K562 (cell line): ENCODE data around the gene TRIM38. TPM values are rescaled to one million over a fixed set of nuclear protein-coding genes. Genes with fewer than 3 reads are reported as not detected.

Source experiments
- ARHGAP35 ChIP-seq: fragments of 450-650 bp; IDR thresholded peaks from 2 replicates; pipeline ENCODE4 v1.6.1; 2018; ENCODE audit not compliant: partially characterized antibody
- ARNT ChIP-seq, 2 experiments: fragments of 450-650 bp; IDR thresholded peaks; 2 replicates each; pipeline ENCODE4 v1.6.1; 2016; ENCODE audit warnings: mild to moderate bottlenecking in 1 of 2
- CHD2 ChIP-seq: IDR thresholded peaks from 2 replicates; pipeline ENCODE4 v1.6.1; 2011; ENCODE audit warnings: low read depth, low read length
- ELF2 ChIP-seq: fragments of 250-450 bp; sonication (Bioruptor Pico); IDR thresholded peaks from 2 replicates; pipeline ENCODE4 v1.5.0; 2021; ENCODE audit warnings: mild to moderate bottlenecking
- ETV5 ChIP-seq: sonication (generic); formaldehyde crosslinking; IDR thresholded peaks from 2 replicates; pipeline ENCODE4 v1.4.0; 2020; ENCODE audit warnings: low read depth, mild to moderate bottlenecking, missing genetic modification reagents
- HNRNPL ChIP-seq: fragments of 200-400 bp; formaldehyde crosslinking; IDR thresholded peaks from 2 replicates; pipeline ENCODE4 v1.6.1; 2017; ENCODE audit warnings: low read depth, mild to moderate bottlenecking, low read length
- KDM4B ChIP-seq, 2 experiments: fragments of 450-650 bp in 1 of 2; sonication (generic) in 1 of 2; IDR thresholded peaks; 2 replicates each; pipeline ENCODE4 v1.6.1; 2016 to 2017; ENCODE audit warnings: borderline replicate concordance in 2 of 2, antibody characterized with exemption in 1 of 2, low read depth in 1 of 2, mild to moderate bottlenecking in 1 of 2
- RUNX1 ChIP-seq: sonication (generic); IDR thresholded peaks from 2 replicates; pipeline ENCODE4 v1.6.1; 2016; ENCODE audit warnings: antibody characterized with exemption, low read depth
- THAP12 ChIP-seq: fragments of 250-450 bp; sonication (Bioruptor Pico); IDR thresholded peaks from 2 replicates; pipeline ENCODE4 v1.9.0; 2021; ENCODE audit warnings: mild to moderate bottlenecking, inconsistent platforms
- WHSC1 ChIP-seq: IDR thresholded peaks from one replicate; pipeline ENCODE4 v1.6.1; 2012; ENCODE audit warnings: low read length, control low read depth, inconsistent platforms
- ZNF311 ChIP-seq: fragments of 250-450 bp; sonication (Bioruptor Pico); IDR thresholded peaks from 2 replicates; pipeline ENCODE4 v1.4.0; 2020; ENCODE audit warnings: mild to moderate bottlenecking, moderate library complexity
- ZNF696 ChIP-seq: fragments of 250-450 bp; sonication (Bioruptor Pico); conservative IDR thresholded peaks from 2 replicates; pipeline ENCODE4 v1.4.0; 2020; ENCODE audit warnings: mild to moderate bottlenecking, moderate library complexity
- polyA plus RNA-seq, 8 experiments: library from polyadenylated mRNA; depleted of rRNA in 4 of 8; stranded (reverse) in 5 of 8; unstranded in 3 of 8; fragments of >200 nt; fragmentation: Nextera tagmentation in 2 of 8; fragmentation: Illumina TruSeq in 1 of 8; extraction: Ambion mirVana in 2 of 8; extraction: Trizol in 1 of 8; gene quantifications; 2 replicates each; pipeline versions ENCODE4 v1.2.1 to v1.2.3, GENCODE V29; 2011 to 2014; ENCODE audit warnings: inconsistent platforms in 1 of 8, missing spikeins in 1 of 8
- total RNA-seq, 7 experiments: library from RNA; depleted of rRNA in 6 of 7; stranded (reverse); fragments of >200 nt in 6 of 7; fragmentation: Illumina TruSeq in 2 of 7; extraction: Trizol in 2 of 7; gene quantifications; 2 replicates each; pipeline versions ENCODE4 v1.2.1 to v1.2.3, GENCODE V29; 2011 to 2021; ENCODE audit warnings: low replicate concordance in 1 of 7
- TF ChIP-seq, protein P1 (sequence below), 2 experiments: fragments of 450-650 bp in 1 of 2; sonication (generic) in 1 of 2; formaldehyde crosslinking; conservative IDR thresholded peaks; 2 replicates each; pipeline versions ENCODE4 v1.4.0 to v1.8.1; 2020 to 2022; ENCODE audit warnings: mild to moderate bottlenecking in 1 of 2, missing genetic modification reagents in 1 of 2
- TF ChIP-seq, protein P2 (sequence below): sonication (generic); formaldehyde crosslinking; IDR thresholded peaks from 2 replicates; pipeline ENCODE4 v1.8.0; 2022; ENCODE audit warnings: missing genetic modification reagents, mild to moderate bottlenecking, moderate library complexity, borderline replicate concordance
- TF ChIP-seq, protein P3 (sequence below): fragments of 200-800 bp; sonication (Bioruptor generic); IDR thresholded peaks from 2 replicates; pipeline ENCODE4 v1.6.1; 2016; ENCODE audit warnings: missing genetic modification characterization, missing compliant biosample characterization
- TF ChIP-seq, protein P4 (sequence below): IDR thresholded peaks from 2 replicates; pipeline ENCODE4 v1.6.1; 2016; ENCODE audit warnings: missing genetic modification characterization, missing compliant biosample characterization

TRIM38 gene
- total and polyA plus RNA-seq, 9 of the 15 experiments (the other 6 are each of a cell fraction or from before 2014, with no cell fraction given), result 1.7 to 6.7 (median 6.3) TPM

GRCh38 chr6:26028746-26029569 is 66.4 kb downstream of the TRIM38 start (continued):
- TF ChIP-seq, protein P1, sequence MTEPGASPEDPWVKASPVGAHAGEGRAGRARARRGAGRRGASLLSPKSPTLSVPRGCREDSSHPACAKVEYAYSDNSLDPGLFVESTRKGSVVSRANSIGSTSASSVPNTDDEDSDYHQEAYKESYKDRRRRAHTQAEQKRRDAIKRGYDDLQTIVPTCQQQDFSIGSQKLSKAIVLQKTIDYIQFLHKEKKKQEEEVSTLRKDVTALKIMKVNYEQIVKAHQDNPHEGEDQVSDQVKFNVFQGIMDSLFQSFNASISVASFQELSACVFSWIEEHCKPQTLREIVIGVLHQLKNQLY (CRISPR knock-in tag; conservative IDR thresholded peaks at IDR 0.05), result no peak
- no peak for TF ChIP-seq HNRNPL
- no peak; the same call in 1 of the 2 replicates for TF ChIP-seq ELF2 (CRISPR knock-in tag)
- TF ChIP-seq, protein P2, sequence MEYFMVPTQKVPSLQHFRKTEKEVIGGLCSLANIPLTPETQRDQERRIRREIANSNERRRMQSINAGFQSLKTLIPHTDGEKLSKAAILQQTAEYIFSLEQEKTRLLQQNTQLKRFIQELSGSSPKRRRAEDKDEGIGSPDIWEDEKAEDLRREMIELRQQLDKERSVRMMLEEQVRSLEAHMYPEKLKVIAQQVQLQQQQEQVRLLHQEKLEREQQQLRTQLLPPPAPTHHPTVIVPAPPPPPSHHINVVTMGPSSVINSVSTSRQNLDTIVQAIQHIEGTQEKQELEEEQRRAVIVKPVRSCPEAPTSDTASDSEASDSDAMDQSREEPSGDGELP, result no peak
- TF ChIP-seq RUNX1, result no peak
- TF ChIP-seq ZNF696 (CRISPR knock-in tag), result no peak
- TF ChIP-seq CHD2, result no peak
- TF ChIP-seq, protein P3, sequence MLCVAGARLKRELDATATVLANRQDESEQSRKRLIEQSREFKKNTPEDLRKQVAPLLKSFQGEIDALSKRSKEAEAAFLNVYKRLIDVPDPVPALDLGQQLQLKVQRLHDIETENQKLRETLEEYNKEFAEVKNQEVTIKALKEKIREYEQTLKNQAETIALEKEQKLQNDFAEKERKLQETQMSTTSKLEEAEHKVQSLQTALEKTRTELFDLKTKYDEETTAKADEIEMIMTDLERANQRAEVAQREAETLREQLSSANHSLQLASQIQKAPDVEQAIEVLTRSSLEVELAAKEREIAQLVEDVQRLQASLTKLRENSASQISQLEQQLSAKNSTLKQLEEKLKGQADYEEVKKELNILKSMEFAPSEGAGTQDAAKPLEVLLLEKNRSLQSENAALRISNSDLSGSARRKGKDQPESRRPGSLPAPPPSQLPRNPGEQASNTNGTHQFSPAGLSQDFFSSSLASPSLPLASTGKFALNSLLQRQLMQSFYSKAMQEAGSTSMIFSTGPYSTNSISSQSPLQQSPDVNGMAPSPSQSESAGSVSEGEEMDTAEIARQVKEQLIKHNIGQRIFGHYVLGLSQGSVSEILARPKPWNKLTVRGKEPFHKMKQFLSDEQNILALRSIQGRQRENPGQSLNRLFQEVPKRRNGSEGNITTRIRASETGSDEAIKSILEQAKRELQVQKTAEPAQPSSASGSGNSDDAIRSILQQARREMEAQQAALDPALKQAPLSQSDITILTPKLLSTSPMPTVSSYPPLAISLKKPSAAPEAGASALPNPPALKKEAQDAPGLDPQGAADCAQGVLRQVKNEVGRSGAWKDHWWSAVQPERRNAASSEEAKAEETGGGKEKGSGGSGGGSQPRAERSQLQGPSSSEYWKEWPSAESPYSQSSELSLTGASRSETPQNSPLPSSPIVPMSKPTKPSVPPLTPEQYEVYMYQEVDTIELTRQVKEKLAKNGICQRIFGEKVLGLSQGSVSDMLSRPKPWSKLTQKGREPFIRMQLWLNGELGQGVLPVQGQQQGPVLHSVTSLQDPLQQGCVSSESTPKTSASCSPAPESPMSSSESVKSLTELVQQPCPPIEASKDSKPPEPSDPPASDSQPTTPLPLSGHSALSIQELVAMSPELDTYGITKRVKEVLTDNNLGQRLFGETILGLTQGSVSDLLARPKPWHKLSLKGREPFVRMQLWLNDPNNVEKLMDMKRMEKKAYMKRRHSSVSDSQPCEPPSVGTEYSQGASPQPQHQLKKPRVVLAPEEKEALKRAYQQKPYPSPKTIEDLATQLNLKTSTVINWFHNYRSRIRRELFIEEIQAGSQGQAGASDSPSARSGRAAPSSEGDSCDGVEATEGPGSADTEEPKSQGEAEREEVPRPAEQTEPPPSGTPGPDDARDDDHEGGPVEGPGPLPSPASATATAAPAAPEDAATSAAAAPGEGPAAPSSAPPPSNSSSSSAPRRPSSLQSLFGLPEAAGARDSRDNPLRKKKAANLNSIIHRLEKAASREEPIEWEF, result no peak
- no peak for TF ChIP-seq ETV5 (CRISPR knock-in tag)
- TF ChIP-seq KDM4B (IDR thresholded peaks at IDR 0.05; ENCODE audit: borderline replicate concordance in 2 of 2, low read depth in 1 of 2), result no peak
- TF ChIP-seq ZNF311 (CRISPR knock-in tag), result peak; percentile 77; the same call in 1 of the 2 replicates
- TF ChIP-seq ARHGAP35, result no peak
- TF ChIP-seq THAP12, result no peak
- peak; percentile 90 to 91; a peak in 3 of 4 replicates for TF ChIP-seq ARNT (IDR thresholded peaks at IDR 0.05)
- TF ChIP-seq, protein P4, sequence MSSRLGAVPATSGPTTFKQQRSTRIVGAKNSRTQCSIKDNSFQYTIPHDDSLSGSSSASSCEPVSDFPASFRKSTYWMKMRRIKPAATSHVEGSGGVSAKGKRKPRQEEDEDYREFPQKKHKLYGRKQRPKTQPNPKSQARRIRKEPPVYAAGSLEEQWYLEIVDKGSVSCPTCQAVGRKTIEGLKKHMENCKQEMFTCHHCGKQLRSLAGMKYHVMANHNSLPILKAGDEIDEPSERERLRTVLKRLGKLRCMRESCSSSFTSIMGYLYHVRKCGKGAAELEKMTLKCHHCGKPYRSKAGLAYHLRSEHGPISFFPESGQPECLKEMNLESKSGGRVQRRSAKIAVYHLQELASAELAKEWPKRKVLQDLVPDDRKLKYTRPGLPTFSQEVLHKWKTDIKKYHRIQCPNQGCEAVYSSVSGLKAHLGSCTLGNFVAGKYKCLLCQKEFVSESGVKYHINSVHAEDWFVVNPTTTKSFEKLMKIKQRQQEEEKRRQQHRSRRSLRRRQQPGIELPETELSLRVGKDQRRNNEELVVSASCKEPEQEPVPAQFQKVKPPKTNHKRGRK (tag), result no peak
- no peak for TF ChIP-seq WHSC1
